Right lobe of liver (tissue), 6 donors: ENCODE results near the gene IL17C. TPM values are rescaled to one million over a fixed set of nuclear protein-coding genes. Genes with fewer than 3 reads are reported as not detected.

Experiments
- ATAC-seq, 4 donors: fragments of 200-7000 bp; cut with Tn5 transposase; one replicate each; pipeline ENCODE4 v1.9.1; 2020; ENCODE audit warnings: mild to moderate bottlenecking in 4 of 4, moderate library complexity in 4 of 4
- DNase-seq, 3 donors: peaks; one replicate each; pipeline ENCODE4 v3.0.0-alpha.2; 2020
- H3K27ac ChIP-seq, 3 donors: fragments of 200-600 bp; one replicate each; pipeline ENCODE4 v1.8.0; 2022
- H3K27me3 ChIP-seq, 2 donors: fragments of 200-600 bp; one replicate each; pipeline ENCODE4 v1.8.0; 2022
- H3K36me3 ChIP-seq, 4 donors: fragments of 200-600 bp; sonication (generic) in 1 of 4; one replicate each; pipeline versions ENCODE4 v1.5.1 to v1.8.0; 2017 to 2022; ENCODE audit warnings: control low read depth in 1 of 4
- H3K4me1 ChIP-seq, 4 donors: fragments of 200-600 bp; sonication (generic) in 1 of 4; one replicate each; pipeline versions ENCODE4 v1.5.1 to v1.8.0; 2017 to 2022; ENCODE audit warnings: control low read depth in 1 of 4
- H3K4me3 ChIP-seq, 3 donors: fragments of 200-600 bp; one replicate each; pipeline ENCODE4 v1.8.0; 2022
- H3K9me3 ChIP-seq, 4 donors: fragments of 200-600 bp; sonication (generic) in 1 of 4; one replicate each; pipeline versions ENCODE4 v1.5.1 to v1.8.0; 2017 to 2022; ENCODE audit warnings: control low read depth in 1 of 4
- CTCF ChIP-seq, 4 donors: fragments of 200-600 bp in 3 of 4; fragments of 450-650 bp in 1 of 4; IDR thresholded peaks; one replicate each; pipeline versions ENCODE4 v1.5.1 to v1.8.0; 2016 to 2022; ENCODE audit warnings: antibody characterized with exemption in 4 of 4, mild to moderate bottlenecking in 2 of 4
- POLR2A ChIP-seq: fragments of 450-650 bp; IDR thresholded peaks from one replicate; pipeline ENCODE4 v1.6.1; 2017; ENCODE audit warnings: antibody characterized with exemption, mild to moderate bottlenecking
- WGBS: methylation state at CpG from one replicate; pipeline ENCODE4 v1.1.6; 2018; ENCODE audit warnings: low coverage, low lambda C conversion rate; ENCODE audit not compliant: insufficient coverage; ENCODE audit errors: missing lambda C conversion rate; 5-methylcytosine and 5-hydroxymethylcytosine counted together
- intact Hi-C, 2 donors: fragments of 100-400 bp; cut with DNase I; formaldehyde crosslinking; loops; one replicate each; pipeline versions ENCODE4 v1.11.2 to v1.14.1; 2022
- total RNA-seq, 6 experiments: library from RNA; depleted of rRNA in 2 of 6; stranded (reverse); fragments of >200 nt in 2 of 6; fragmentation: NEBNext Ultra II Directional in 3 of 6; extraction: Animal tissue kit (Norgen Biotek cat#: 25700) in 3 of 6; gene quantifications; one replicate each; pipeline versions ENCODE4 v1.1.0 to v1.2.4, GENCODE V29; 2016 to 2023
- donor health status: DM: no; HTN: yes; CAD: no.
- donor health status: DM: no; HTN: no; CAD: no.
- donor health status: DM: no; HTN: no; CAD: no.
- donor health status: DM: no; HTN: yes; CAD: no.
- donor health status: DM: no; HTN: yes; CAD: no.

Gene IL17C
- total RNA-seq, 6 experiments from 2014 or later: not detected

DNA sequence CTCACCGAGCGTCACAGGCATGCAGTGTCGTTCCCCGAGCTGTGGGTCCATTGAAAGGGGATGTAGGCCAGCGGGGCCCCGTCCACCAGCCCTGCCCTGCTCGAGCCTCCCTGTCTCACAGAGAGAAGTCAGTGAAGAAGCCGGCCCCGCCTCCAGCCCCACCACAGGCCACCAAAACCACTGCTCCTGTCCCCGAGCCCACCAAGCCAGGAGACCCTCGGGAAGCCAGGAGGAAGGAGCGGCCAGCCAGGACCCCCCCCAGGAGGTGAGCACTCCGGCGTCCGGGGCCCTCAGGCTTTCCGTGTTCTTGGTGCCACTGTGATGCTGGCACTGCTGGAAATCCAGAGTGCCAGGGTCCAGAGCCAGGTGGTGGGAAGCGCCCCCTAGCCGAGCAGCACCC, 13.9 kb upstream of the IL17C start:
- DNase-seq (no peak), ATAC-seq (no peak)
- TF ChIP-seq POLR2A (no peak), CTCF (IDR thresholded peaks at IDR 0.05) (no peak)
- Histone ChIP-seq H3K36me3 (peaks cover 0 to 44% (median 10%) of the 10 kb centered on the region in 4 donors), H3K4me3 (no peak overlapping the region), H3K27me3 (no peaks in the 10 kb centered on the region), H3K4me1 (peaks cover 0 to 4% (median under 1%) of the 10 kb centered on the region in 4 donors), H3K9me3 (no peaks in the 10 kb centered on the region), H3K27ac (no peak overlapping the region)
- intact Hi-C loops: no loop called here
- 100% methylated on average over 1 of the region's 18 CpGs for WGBS

DNA sequence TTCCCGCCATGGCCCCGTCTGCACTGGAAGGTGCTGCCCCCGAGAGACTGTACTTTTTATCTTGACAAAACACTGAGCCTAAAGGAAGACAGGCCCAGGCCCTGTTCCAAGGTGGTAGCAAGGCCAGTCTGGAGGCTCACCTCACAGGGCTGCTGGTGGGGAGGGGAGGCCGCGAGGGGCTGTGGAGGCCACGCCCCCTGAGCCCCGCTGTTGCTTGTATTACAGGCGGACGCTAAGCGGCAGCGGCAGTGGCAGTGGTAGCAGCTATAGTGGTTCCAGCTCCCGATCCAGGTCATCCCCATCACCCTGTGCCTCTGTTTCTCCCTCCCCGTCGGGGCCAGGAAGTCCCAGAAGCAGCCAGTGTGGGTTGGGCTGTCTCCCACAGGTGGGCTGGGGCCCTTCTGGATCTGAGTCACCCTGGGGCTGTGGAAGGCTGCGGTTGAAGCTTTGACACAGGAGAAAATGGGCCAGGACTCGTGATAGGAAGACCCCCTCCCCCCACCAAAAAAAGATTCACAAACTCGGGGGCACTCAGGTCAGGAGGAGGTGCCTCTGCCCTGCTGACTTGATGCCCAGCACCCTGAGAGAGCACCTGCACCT, 13.3 kb upstream of the IL17C start:
- no peaks in the 10 kb centered on the region for H3K27me3 ChIP-seq
- H3K36me3 ChIP-seq: peaks cover 0 to 49% (median 12%) of the 10 kb centered on the region in 4 donors
- H3K4me3 ChIP-seq: no peak overlapping the region
- ATAC-seq: no peak
- no peak for TF ChIP-seq POLR2A
- no peak for TF ChIP-seq CTCF (IDR thresholded peaks at IDR 0.05)
- H3K27ac ChIP-seq: no peak overlapping the region
- intact Hi-C loops: no loop called here
- DNase-seq: no peak
- no peaks in the 10 kb centered on the region for H3K9me3 ChIP-seq
- 61% methylated on average over 4 of the region's 17 CpGs for WGBS
- H3K4me1 ChIP-seq: peaks cover 0 to 4% (median 0%) of the 10 kb centered on the region in 4 donors

- DNase-seq (no peak), ATAC-seq (no peak)
- no peak for TF ChIP-seq CTCF (IDR thresholded peaks at IDR 0.05)
- no peak for TF ChIP-seq POLR2A
- 93% methylated on average over 9 of the region's 9 CpGs for WGBS
- Histone ChIP-seq H3K4me3 (no peak overlapping the region), H3K9me3 (no peaks in the 10 kb centered on the region), H3K4me1 (peaks cover 0 to 4% (median 0%) of the 10 kb centered on the region in 4 donors), H3K27me3 (no peaks in the 10 kb centered on the region), H3K27ac (no peak overlapping the region), H3K36me3 (peaks cover 0 to 63% (median 21%) of the 10 kb centered on the region in 4 donors)
- intact Hi-C loops: no loop called here
Observed at GRCh38 chr16:88626646-88627045, 11.7 kb upstream of the IL17C start.

DNA sequence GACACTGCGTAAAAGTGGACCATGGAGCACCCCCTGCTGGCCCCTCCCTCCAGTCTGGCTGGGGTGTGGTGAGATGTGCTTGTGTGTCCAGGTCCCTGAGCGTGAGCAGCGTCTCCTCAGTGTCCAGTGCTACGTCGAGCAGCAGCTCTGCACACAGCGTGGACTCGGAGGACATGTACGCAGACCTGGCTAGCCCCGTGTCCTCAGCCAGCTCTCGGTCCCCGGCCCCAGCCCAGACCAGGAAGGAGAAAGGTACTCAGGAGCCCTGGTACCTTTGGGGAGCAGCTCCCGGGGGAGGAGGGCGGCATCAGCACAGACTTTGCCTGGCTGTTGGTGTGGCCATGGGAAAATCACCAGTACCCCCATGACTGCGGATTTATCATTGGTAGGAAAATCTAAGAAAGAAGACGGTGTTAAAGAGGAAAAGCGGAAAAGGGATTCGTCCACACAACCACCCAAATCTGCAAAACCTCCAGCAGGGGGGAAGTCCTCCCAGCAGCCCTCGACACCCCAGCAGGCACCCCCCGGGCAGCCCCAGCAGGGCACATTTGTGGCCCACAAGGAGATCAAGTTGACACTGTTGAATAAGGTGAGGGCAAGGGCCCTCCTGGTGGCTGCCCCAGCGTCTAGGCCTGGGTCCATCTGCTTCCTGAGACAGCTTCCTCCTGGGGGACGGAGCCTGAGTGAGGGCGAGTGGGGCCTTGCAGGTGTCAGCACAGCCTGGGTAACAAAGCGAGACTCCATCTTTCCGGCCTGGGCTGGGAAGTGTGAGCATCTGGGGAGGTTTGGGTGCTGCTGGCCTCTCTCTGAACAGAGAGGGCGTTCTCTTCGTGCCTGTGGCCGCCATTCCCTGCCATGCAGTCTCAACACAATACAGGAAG, 10.6 kb upstream of the IL17C start:
- Histone ChIP-seq H3K4me1 (peaks cover 0 to 4% (median 0%) of the 10 kb centered on the region in 4 donors), H3K4me3 (no peak overlapping the region), H3K27me3 (no peaks in the 10 kb centered on the region), H3K36me3 (peaks cover 0 to 62% (median 17%) of the 10 kb centered on the region in 4 donors), H3K9me3 (no peaks in the 10 kb centered on the region), H3K27ac (no peak overlapping the region)
- TF ChIP-seq POLR2A (no peak), CTCF (IDR thresholded peaks at IDR 0.05) (no peak)
- ATAC-seq (no peak), DNase-seq (no peak)
- intact Hi-C loops: no loop called here
- WGBS: 89% methylated on average over 7 of the region's 27 CpGs
